Peyer's patch (tissue), 4 donors: ENCODE results near the gene ZER1. TPM values are rescaled to one million over a fixed set of nuclear protein-coding genes. Genes with fewer than 3 reads are reported as not detected.

Experiments used
- DNase-seq, 3 donors: peaks; one replicate each; pipeline ENCODE4 v3.0.0-alpha.2; 2017 to 2019
- H3K27ac ChIP-seq, 4 donors: fragments of 200-600 bp; sonication (generic); one replicate each; pipeline ENCODE4 v1.5.1; 2016 to 2019
- H3K27me3 ChIP-seq, 2 donors: fragments of 200-600 bp; sonication (generic); one replicate each; pipeline ENCODE4 v1.5.1; 2019
- H3K36me3 ChIP-seq, 3 donors: fragments of 200-600 bp; sonication (generic); one replicate each; pipeline ENCODE4 v1.5.1; 2016 to 2019
- H3K4me1 ChIP-seq, 4 donors: fragments of 200-600 bp; sonication (generic); one replicate each; pipeline ENCODE4 v1.5.1; 2016 to 2019
- H3K4me3 ChIP-seq, 4 donors: fragments of 200-600 bp; sonication (generic); 1 replicate in 3 of 4; 2 replicates in 1 of 4; pipeline ENCODE4 v1.5.1; 2016 to 2019; ENCODE audit warnings: mild to moderate bottlenecking in 1 of 4
- H3K9me3 ChIP-seq, 4 donors: fragments of 200-600 bp; sonication (generic); one replicate each; pipeline ENCODE4 v1.5.1; 2016 to 2019; ENCODE audit warnings: mild to moderate bottlenecking in 1 of 4
- CTCF ChIP-seq, 6 experiments: fragments of 450-650 bp in 4 of 6; fragments of 200-600 bp in 2 of 6; sonication (generic) in 1 of 6; IDR thresholded peaks; one replicate each; pipeline ENCODE4 v1.5.1; 2017 to 2019; ENCODE audit warnings: antibody characterized with exemption in 6 of 6, mild to moderate bottlenecking in 3 of 6, moderate library complexity in 1 of 6
- POLR2A ChIP-seq, 2 donors: fragments of 450-650 bp; IDR thresholded peaks; one replicate each; pipeline ENCODE4 v1.5.1; 2017; ENCODE audit warnings: antibody characterized with exemption in 2 of 2, mild to moderate bottlenecking in 2 of 2, moderate library complexity in 2 of 2
- small RNA-seq, 2 donors: library from RNA; depleted of rRNA; stranded (forward); fragments of <200 nt; gene quantifications; one replicate each; pipeline ENCODE3, GENCODE V24; 2016
- total RNA-seq, 4 donors: library from RNA; depleted of rRNA; stranded (reverse); fragments of >200 nt; gene quantifications; one replicate each; pipeline ENCODE4 v1.1.0, GENCODE V29; 2016

ZER1 gene
- total RNA-seq, 4 donors from 2014 or later = 83.1 to 114 (median 88.1) TPM

- Histone ChIP-seq H3K27ac (peak overlapping the region; percentile 75 to 93 (median 92)), H3K4me1 (peaks cover 0 to 44% (median 20%) of the 10 kb centered on the region in 4 donors), H3K36me3 (no peaks in the 10 kb centered on the region), H3K9me3 (no peaks in the 10 kb centered on the region), H3K4me3 (peak overlapping the region; percentile 12 to 67 (median 29)), H3K27me3 (no peaks in the 10 kb centered on the region)
- TF ChIP-seq CTCF (IDR thresholded peaks at IDR 0.05) (peak in 1 of 6 experiments; percentile 12), POLR2A (IDR thresholded peaks at IDR 0.05) (peak in 1 of 2 donors; percentile 65)
- DNase-seq = peak; percentile 62 to 85 (median 70)
Measured at GRCh38 chr9:128685636-128686489, 85.9 kb downstream of the ZER1 start.

- peak overlapping the region; percentile 75 to 93 (median 92) for H3K27ac ChIP-seq
- no peaks in the 10 kb centered on the region for H3K9me3 ChIP-seq
- no peaks in the 10 kb centered on the region for H3K27me3 ChIP-seq
- H3K36me3 ChIP-seq = no peaks in the 10 kb centered on the region
- peak; percentile 64 to 83 for TF ChIP-seq POLR2A (IDR thresholded peaks at IDR 0.05)
- TF ChIP-seq CTCF (IDR thresholded peaks at IDR 0.05) = no peak
- peak overlapping the region; percentile 49 to 75 (median 70) for H3K4me3 ChIP-seq
- peaks cover 0 to 40% (median 19%) of the 10 kb centered on the region in 4 donors for H3K4me1 ChIP-seq
- peak; percentile 91 to 95 (median 91) for DNase-seq
Measured at GRCh38 chr9:128684325-128685199, 87.2 kb downstream of the ZER1 start.

- Histone ChIP-seq H3K36me3 (no peaks in the 10 kb centered on the region), H3K4me3 (peak overlapping the region; percentile 49 to 75 (median 70)), H3K27me3 (no peaks in the 10 kb centered on the region), H3K4me1 (peaks cover 0 to 40% (median 19%) of the 10 kb centered on the region in 4 donors), H3K9me3 (no peaks in the 10 kb centered on the region), H3K27ac (peak overlapping the region; percentile 75 to 93 (median 92))
- DNase-seq = no peak
- TF ChIP-seq CTCF (IDR thresholded peaks at IDR 0.05) = no peak
- no peak for TF ChIP-seq POLR2A (IDR thresholded peaks at IDR 0.05)
Measured at GRCh38 chr9:128684065-128684324, 87.7 kb downstream of the ZER1 start.

- Histone ChIP-seq H3K4me1 (peaks cover 0 to 40% (median 19%) of the 10 kb centered on the region in 4 donors), H3K27me3 (no peaks in the 10 kb centered on the region), H3K36me3 (no peaks in the 10 kb centered on the region), H3K4me3 (peak overlapping the region; percentile 49 to 75 (median 70)), H3K9me3 (no peaks in the 10 kb centered on the region), H3K27ac (peak overlapping the region; percentile 75 to 93 (median 92))
- DNase-seq = peak; percentile 68 to 87 (median 78)
- TF ChIP-seq POLR2A (IDR thresholded peaks at IDR 0.05) = no peak
- TF ChIP-seq CTCF (IDR thresholded peaks at IDR 0.05) = no peak
Measured at GRCh38 chr9:128683340-128684064, 88.2 kb downstream of the ZER1 start.

Small RNA genes within 50 kb of the gene (small RNA-seq; reads per million reads assigned to genes)
- gene RF00017 (0 reads per million in 2 donors), gene RN7SL560P (0 reads per million in 2 donors)

Other genes starting within 250 kb of the ZER1 start
- 100 to 1,000 TPM; 251 to 586 (median 269) TPM for gene SPTAN1, start 219.3 kb downstream of the ZER1 start, total RNA-seq
- gene DYNC2I2, start 115.1 kb downstream of the ZER1 start, total RNA-seq = 100 to 1,000 TPM in 1 of 4 donors, 10 to 100 TPM in 3; 71.9 to 103 (median 95.8) TPM
- gene SET, start 82.7 kb downstream of the ZER1 start, total RNA-seq = 100 to 1,000 TPM in 1 of 4 donors, 10 to 100 TPM in 3; 72.3 to 148 (median 83.9) TPM
- gene PKN3, start 69.4 kb downstream of the ZER1 start, total RNA-seq = 10 to 100 TPM in 1 of 4 donors, 1 to 10 TPM in 3; 5.6 to 15.7 (median 9.3) TPM
- 100 to 1,000 TPM in 3 of 4 donors, 10 to 100 TPM in 1; 21.5 to 177 (median 138) TPM for gene ZDHHC12, start 47.8 kb downstream of the ZER1 start, total RNA-seq
- 10 to 100 TPM; 26.8 to 48.7 (median 45.7) TPM for gene TBC1D13, start 15.3 kb upstream of the ZER1 start, total RNA-seq
- gene ENDOG, start 46.6 kb upstream of the ZER1 start, total RNA-seq = 10 to 100 TPM in 3 of 4 donors, 1 to 10 TPM in 1; 9.9 to 53.6 (median 40.5) TPM
- gene SPOUT1, start 57.9 kb upstream of the ZER1 start, total RNA-seq = 10 to 100 TPM; 33.5 to 48.7 (median 34.9) TPM
- 10 to 100 TPM in 1 of 4 donors, 1 to 10 TPM in 3; 4.6 to 14.9 (median 8.7) TPM for gene KYAT1, start 110.0 kb upstream of the ZER1 start, total RNA-seq
- gene LRRC8A, start 110.2 kb upstream of the ZER1 start, total RNA-seq = 10 to 100 TPM; 20.0 to 39.2 (median 27.0) TPM
- 10 to 100 TPM in 1 of 4 donors, 1 to 10 TPM in 2, not detected in 1; 4.4 to 23.9 (median 7.5) TPM for gene PHYHD1, start 149.1 kb upstream of the ZER1 start, total RNA-seq
- 10 to 100 TPM in 2 of 4 donors, 1 to 10 TPM in 2; 4.1 to 12.3 (median 10.6) TPM for gene DOLK, start 175.7 kb upstream of the ZER1 start, total RNA-seq
- gene NUP188, start 175.8 kb upstream of the ZER1 start, total RNA-seq = 100 to 1,000 TPM in 1 of 4 donors, 10 to 100 TPM in 3; 28.2 to 101 (median 47.9) TPM